ENCODE measurements around the gene PCDHGA8.

The PCDHGA8 gene

DNA sequence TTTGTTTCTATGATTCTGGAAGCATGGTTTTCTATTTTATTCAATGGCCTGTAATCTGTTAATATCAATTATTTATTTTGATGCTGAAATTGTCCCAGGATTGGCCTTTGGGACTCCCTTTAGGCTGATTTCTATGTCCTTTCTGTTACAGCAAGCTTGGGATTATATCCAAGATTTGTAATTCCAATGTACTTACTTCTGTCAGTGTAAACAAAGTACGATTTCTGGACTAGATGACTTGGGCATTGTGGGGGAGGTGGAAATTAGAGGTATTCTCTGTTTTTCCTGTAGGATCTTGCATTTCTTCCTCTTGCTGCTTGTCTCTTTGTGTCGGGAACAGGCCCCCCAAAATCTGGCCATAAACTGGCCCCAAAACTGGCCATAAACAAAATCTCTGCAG lies 41.6 kb downstream of the PCDHGA8 start:
- no peak for DNase-seq (ENCODE audit: low read depth)

DNA sequence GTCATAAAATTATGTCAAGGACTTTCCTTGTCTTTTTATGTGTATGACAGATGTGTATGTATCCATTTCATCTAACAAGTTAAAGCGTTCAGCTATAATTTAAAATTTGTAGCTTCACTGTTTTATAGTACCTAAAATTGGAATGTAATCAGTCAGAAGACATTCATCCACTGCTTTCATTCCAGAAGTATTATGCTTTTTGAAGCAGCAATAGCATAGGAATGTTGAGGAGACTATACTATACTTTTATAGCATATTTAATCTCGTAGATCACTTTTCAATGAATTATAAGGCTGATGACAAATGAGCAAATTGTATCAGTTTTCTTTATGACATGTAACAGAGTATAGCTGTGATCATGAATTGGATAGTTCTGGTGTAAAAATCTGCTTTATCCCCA lies 44.8 kb downstream of the PCDHGA8 start:
- no peak for DNase-seq (ENCODE audit: low read depth)

DNA sequence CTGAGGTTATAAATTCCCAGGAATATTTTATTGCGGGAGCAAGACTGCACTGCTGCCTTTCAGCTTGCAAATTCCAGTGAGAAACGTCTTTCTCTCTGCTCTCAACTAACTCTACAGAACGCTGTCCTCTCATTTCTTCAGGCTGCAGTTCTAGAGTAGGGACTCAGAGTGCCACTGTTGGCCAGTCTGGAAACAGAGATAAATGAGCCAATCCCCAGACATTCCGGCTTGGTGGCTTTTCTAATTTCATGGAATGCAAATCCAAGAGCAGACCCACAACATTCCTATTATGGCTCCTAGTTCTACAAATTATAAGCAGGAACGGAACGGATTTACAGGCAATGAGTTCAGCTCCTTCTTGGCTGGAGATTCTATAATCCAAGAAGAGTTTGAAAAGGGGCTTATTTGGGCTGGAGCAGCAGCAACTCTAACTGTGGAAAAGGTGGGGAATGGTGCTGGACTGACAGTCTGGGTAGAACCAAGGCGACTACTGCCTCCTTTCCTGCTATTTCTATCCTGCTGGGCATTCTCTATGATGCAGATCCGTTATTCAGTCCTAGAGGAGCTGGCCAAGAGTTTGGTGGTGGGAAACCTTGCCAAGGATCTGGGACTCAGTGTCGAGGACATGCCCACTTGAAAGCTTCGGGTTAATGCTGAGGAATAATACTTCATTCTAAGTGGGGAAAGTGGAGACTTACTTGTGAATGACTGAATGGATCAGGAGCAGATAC lies 47.1 kb downstream of the PCDHGA8 start:
- no peak for DNase-seq (ENCODE audit: low read depth)

DNA sequence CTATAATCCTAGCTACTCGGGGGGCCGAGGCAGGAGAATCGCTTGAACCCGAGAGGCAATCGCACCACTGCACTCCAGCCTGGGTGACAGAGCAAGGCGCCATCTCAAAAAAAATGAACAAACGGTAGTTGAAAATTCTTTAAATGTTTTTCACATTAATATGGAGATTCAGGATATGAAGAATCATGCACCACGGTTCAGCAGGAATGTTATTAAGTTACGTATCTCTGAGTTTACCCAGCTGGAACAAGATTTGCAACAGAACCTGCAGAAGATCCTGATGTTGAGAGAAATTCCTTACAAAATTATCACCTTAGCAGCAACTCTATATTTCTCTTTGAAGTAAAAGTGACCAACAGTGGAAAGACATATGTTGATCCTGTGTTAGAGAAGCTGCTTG lies 47.9 kb downstream of the PCDHGA8 start:
- no peak for DNase-seq (ENCODE audit: low read depth)

DNA sequence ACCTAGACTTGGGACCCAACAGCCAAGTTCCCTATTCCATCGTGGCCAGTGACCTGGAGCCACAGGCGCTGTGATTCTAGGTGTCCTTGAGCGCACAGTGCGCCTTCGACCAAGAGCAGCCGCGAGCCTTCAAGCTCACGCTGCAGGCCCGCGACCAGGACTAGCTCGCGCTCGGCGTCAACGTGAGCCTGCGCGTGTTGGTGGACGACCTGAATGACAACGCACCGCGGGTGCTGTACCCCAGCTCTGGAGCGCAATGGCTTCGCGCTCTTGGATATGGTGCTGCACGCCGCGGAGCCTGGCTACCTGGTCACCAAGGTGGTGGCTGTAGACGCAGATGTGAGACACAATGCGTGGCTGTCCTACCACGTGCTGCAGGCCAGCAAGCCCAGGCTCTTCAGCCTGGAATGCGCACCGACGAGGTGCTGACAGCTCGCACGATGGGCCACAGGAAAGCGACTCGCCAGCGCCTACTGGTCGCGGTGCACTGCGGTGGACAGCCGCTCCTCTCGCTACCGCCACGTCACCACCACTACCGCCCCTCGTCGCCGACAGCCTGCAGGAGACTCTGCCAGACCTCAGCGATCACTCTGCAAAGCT lies 49.2 kb downstream of the PCDHGA8 start:
- no peak for DNase-seq (ENCODE audit: low read depth)

All from activated gamma-delta T cell treated with anti-CD3 and anti-CD28 coated beads, Interleukin-2, amount 50 U/mL, for 16 hours (primary cell).